H1 (cell line): Measurements from ENCODE around the gene GRAMD4. TPM values are rescaled to one million over a fixed set of nuclear protein-coding genes. Genes with fewer than 3 reads are reported as not detected.

ENCODE experiments used
- CTCF ChIA-PET: fragments of 300-600 bp; sonication (Branson Sonifier 250); formaldehyde crosslinking; loops from one replicate; lab custom pipeline; 2021; ENCODE audit not compliant: partially characterized antibody; lab: Charles Lee
- POLR2A ChIA-PET: fragments of 300-600 bp; sonication (Branson Sonifier 250); formaldehyde crosslinking; loops from one replicate; lab custom pipeline; 2021; ENCODE audit warnings: inconsistent platforms; ENCODE audit not compliant: partially characterized antibody; lab: Charles Lee
- DNase-seq, 2 experiments: peaks; one replicate each; pipeline versions ENCODE4 v3.0.0 to v3.0.0-alpha.2; 2010 to 2022; ENCODE audit warnings: low spot score in 2 of 2, low read depth in 1 of 2, mixed read lengths in 1 of 2
- FAIRE-seq: peaks from 2 replicates; lab custom pipeline; 2011; peaks lifted over from hg19 to GRCh38; lab: Jason Lieb, UNC
- H2AFZ ChIP-seq: 2 replicates; pipeline ENCODE4 v1.8.1; 2012; ENCODE audit warnings: low read length, inconsistent platforms
- H2AK5ac ChIP-seq: 2 replicates; pipeline ENCODE4 v1.6.1; 2013; ENCODE audit warnings: low read depth, low read length
- H2BK120ac ChIP-seq: replicated peaks from 2 replicates; pipeline ENCODE3; 2013; ENCODE audit warnings: low read depth, low read length, inconsistent platforms
- H2BK12ac ChIP-seq: 2 replicates; pipeline ENCODE4 v1.6.1; 2013; ENCODE audit warnings: low read depth, low read length
- H2BK15ac ChIP-seq: 2 replicates; pipeline ENCODE4 v1.6.1; 2013; ENCODE audit warnings: low read length
- H2BK20ac ChIP-seq: 2 replicates; pipeline ENCODE4 v1.6.1; 2013; ENCODE audit warnings: low read length
- H2BK5ac ChIP-seq: 2 replicates; pipeline ENCODE4 v1.6.1; 2013; ENCODE audit warnings: low read depth, low read length
- H3K14ac ChIP-seq: 2 replicates; pipeline ENCODE4 v1.6.1; 2013; ENCODE audit warnings: inconsistent platforms; ENCODE audit not compliant: insufficient read length
- H3K18ac ChIP-seq: 2 replicates; pipeline ENCODE4 v1.6.1; 2013; ENCODE audit warnings: low read length; ENCODE audit errors: extremely low read depth
- H3K23ac ChIP-seq: 2 replicates; pipeline ENCODE4 v1.6.1; 2013; ENCODE audit warnings: inconsistent platforms; ENCODE audit not compliant: insufficient read length
- H3K23me2 ChIP-seq: 2 replicates; pipeline ENCODE4 v1.6.1; 2013; ENCODE audit warnings: low read depth, low read length
- H3K27ac ChIP-seq: 2 replicates; pipeline ENCODE4 v1.6.1; 2011; ENCODE audit warnings: low read depth, low read length, inconsistent platforms
- H3K27me3 ChIP-seq, 4 experiments: replicated peaks in 1 of 4; 1 replicate in 1 of 4; 2 replicates in 3 of 4; pipeline versions ENCODE4 v1.6.1 to v1.8.1; 2011 to 2013; ENCODE audit warnings: low read length in 3 of 4, mild to moderate bottlenecking in 3 of 4, inconsistent platforms in 2 of 4, mixed read lengths in 2 of 4, moderate library complexity in 1 of 4; ENCODE audit not compliant: control insufficient read depth in 3 of 4, insufficient read depth in 3 of 4; ENCODE audit errors: extremely low read depth in 1 of 4
- H3K36me3 ChIP-seq, 4 experiments: 2 replicates each; pipeline versions ENCODE4 v1.6.1 to v1.8.1; 2011 to 2013; ENCODE audit warnings: mild to moderate bottlenecking in 4 of 4, low read length in 3 of 4, moderate library complexity in 2 of 4, control low read depth in 1 of 4, inconsistent platforms in 1 of 4; ENCODE audit not compliant: insufficient read depth in 4 of 4, control insufficient read depth in 2 of 4
- H3K4ac ChIP-seq: replicated peaks from 2 replicates; pipeline ENCODE3; 2013; ENCODE audit warnings: low read length, low read depth, mixed read lengths, inconsistent platforms; ENCODE audit not compliant: insufficient read length
- H3K4me1 ChIP-seq, 4 experiments: replicated peaks in 1 of 4; 1 replicate in 1 of 4; 2 replicates in 3 of 4; pipeline versions ENCODE4 v1.6.1 to v1.8.1; 2011 to 2013; ENCODE audit warnings: low read length in 3 of 4, inconsistent platforms in 2 of 4, mixed read lengths in 1 of 4; ENCODE audit not compliant: insufficient read depth in 4 of 4, control insufficient read depth in 3 of 4
- H3K4me2 ChIP-seq, 2 experiments: 2 replicates each; pipeline versions ENCODE4 v1.6.1 to v1.8.1; 2011 to 2013; ENCODE audit warnings: low read depth in 2 of 2, low read length in 2 of 2, control low read depth in 1 of 2, inconsistent platforms in 1 of 2, mild to moderate bottlenecking in 1 of 2; ENCODE audit not compliant: insufficient read depth in 1 of 2
- H3K4me3 ChIP-seq, 4 experiments: fragments of 200-600, 300-600 bp in 1 of 4; sonication (generic), shearing (Covaris generic), sonication (Bioruptor Twin) in 1 of 4; 2 replicates each; pipeline versions ENCODE4 v1.5.1 to v1.8.1; 2011 to 2016; ENCODE audit warnings: low read length in 4 of 4, low read depth in 3 of 4, control low read depth in 2 of 4, inconsistent platforms in 2 of 4, mild to moderate bottlenecking in 2 of 4, mixed read lengths in 1 of 4, moderate library complexity in 1 of 4; ENCODE audit not compliant: insufficient read depth in 2 of 4; ENCODE audit errors: extremely low read depth in 1 of 4
- H3K56ac ChIP-seq: replicated peaks from 2 replicates; pipeline ENCODE3; 2013; ENCODE audit warnings: low read depth, mild to moderate bottlenecking, mixed read lengths, low read length, inconsistent platforms; ENCODE audit not compliant: insufficient read length
- H3K79me1 ChIP-seq: 2 replicates; pipeline ENCODE4 v1.6.1; 2013; ENCODE audit warnings: low read depth, low read length, control low read depth
- H3K79me2 ChIP-seq, 2 experiments: 2 replicates each; pipeline versions ENCODE4 v1.6.1 to v1.8.1; 2012 to 2013; ENCODE audit warnings: low read length in 2 of 2, mild to moderate bottlenecking in 2 of 2, inconsistent platforms in 1 of 2; ENCODE audit not compliant: insufficient read depth in 2 of 2, control insufficient read depth in 1 of 2
- H3K9ac ChIP-seq, 4 experiments: replicated peaks in 1 of 4; 1 replicate in 1 of 4; 2 replicates in 3 of 4; pipeline versions ENCODE4 v1.6.1 to v1.8.1; 2011 to 2013; ENCODE audit warnings: low read depth in 3 of 4, low read length in 3 of 4, control low read depth in 2 of 4, mild to moderate bottlenecking in 2 of 4, moderate library complexity in 2 of 4, inconsistent platforms in 1 of 4; ENCODE audit errors: extremely low read depth in 1 of 4
- H3K9me3 ChIP-seq, 2 experiments: 2 replicates each; pipeline versions ENCODE4 v1.6.1 to v1.8.1; 2012 to 2013; ENCODE audit warnings: mild to moderate bottlenecking in 2 of 2, moderate library complexity in 2 of 2, control low read depth in 1 of 2, inconsistent platforms in 1 of 2, low read depth in 1 of 2, low read length in 1 of 2, mixed read lengths in 1 of 2; ENCODE audit not compliant: insufficient read depth in 2 of 2
- H4K20me1 ChIP-seq, 2 experiments: replicated peaks in 1 of 2; 2 replicates each; pipeline versions ENCODE3 to v1.8.1; 2011 to 2013; ENCODE audit warnings: inconsistent platforms in 2 of 2, low read length in 2 of 2, mild to moderate bottlenecking in 1 of 2; ENCODE audit not compliant: insufficient read depth in 2 of 2, control insufficient read depth in 1 of 2
- H4K5ac ChIP-seq: 2 replicates; pipeline ENCODE4 v1.6.1; 2013; ENCODE audit warnings: low read length, low read depth, mixed read lengths, inconsistent platforms; ENCODE audit not compliant: insufficient read length
- H4K8ac ChIP-seq: 2 replicates; pipeline ENCODE4 v1.8.0; 2013; ENCODE audit warnings: mild to moderate bottlenecking, moderate library complexity, low read length, inconsistent platforms; ENCODE audit not compliant: insufficient read depth; ENCODE audit errors: extremely low read depth
- H4K91ac ChIP-seq: replicated peaks from 2 replicates; pipeline ENCODE3; 2013; ENCODE audit warnings: low read length, mixed read lengths, inconsistent platforms; ENCODE audit not compliant: insufficient read length
- JUN ChIP-seq: IDR thresholded peaks from 2 replicates; pipeline ENCODE4 v1.6.1; 2011; ENCODE audit warnings: low read depth, mild to moderate bottlenecking, improper control_type of control experiment, low read length
- KDM1A ChIP-seq: fragments of 200-600, 300-600 bp; sonication (generic); IDR thresholded peaks from 2 replicates; pipeline ENCODE4 v1.7.1; 2016; ENCODE audit warnings: mild to moderate bottlenecking, low read length, borderline replicate concordance
- SAP30 ChIP-seq: fragments of 300-600 bp; sonication (generic); IDR thresholded peaks from 2 replicates; pipeline ENCODE4 v1.7.1; 2012; ENCODE audit warnings: low read length, moderate library complexity, mild to moderate bottlenecking, inconsistent platforms; ENCODE audit not compliant: insufficient read depth, insufficient replicate concordance
- WGBS, 2 experiments: shearing (Covaris generic) in 1 of 2; methylation state at CpG; one replicate each; pipeline versions ENCODE4 v1.1.6 to v1.1.7; 2013 to 2015; ENCODE audit warnings: low lambda C conversion rate in 2 of 2, mixed read lengths in 2 of 2, inconsistent platforms in 1 of 2, low coverage in 1 of 2, missing lambda C conversion rate in 1 of 2; ENCODE audit not compliant: insufficient replicate concordance in 2 of 2, insufficient coverage in 1 of 2, insufficient read length in 1 of 2; ENCODE audit errors: extremely low coverage in 1 of 2, missing lambda C conversion rate in 1 of 2; 5-methylcytosine and 5-hydroxymethylcytosine counted together
- polyA plus RNA-seq, 7 experiments: library from polyadenylated mRNA; depleted of rRNA in 3 of 7; stranded (reverse) in 5 of 7; unstranded in 2 of 7; fragments of >200 nt in 5 of 7; fragments of 200-250 nt in 2 of 7; gene quantifications; 1 replicate in 5 of 7; 2 replicates in 1 of 7; 4 replicates in 1 of 7; pipeline versions ENCODE4 v1.2.1 to v1.2.3, GENCODE V29; 2011 to 2013; ENCODE audit warnings: missing spikeins in 2 of 7, mixed read lengths in 2 of 7
- total RNA-seq: library from RNA; stranded (reverse); fragmentation: NEBNext Ultra II Directional; extraction: Animal tissue kit (Norgen Biotek cat#: 25700); gene quantifications from 2 replicates; pipeline ENCODE4 v1.2.1, GENCODE V29; 2021

Gene GRAMD4
- total and polyA plus RNA-seq, 2 of the 8 experiments (the other 6 are each of a cell fraction or from before 2014, with no cell fraction given): 7.9 to 25.6 TPM

DNA sequence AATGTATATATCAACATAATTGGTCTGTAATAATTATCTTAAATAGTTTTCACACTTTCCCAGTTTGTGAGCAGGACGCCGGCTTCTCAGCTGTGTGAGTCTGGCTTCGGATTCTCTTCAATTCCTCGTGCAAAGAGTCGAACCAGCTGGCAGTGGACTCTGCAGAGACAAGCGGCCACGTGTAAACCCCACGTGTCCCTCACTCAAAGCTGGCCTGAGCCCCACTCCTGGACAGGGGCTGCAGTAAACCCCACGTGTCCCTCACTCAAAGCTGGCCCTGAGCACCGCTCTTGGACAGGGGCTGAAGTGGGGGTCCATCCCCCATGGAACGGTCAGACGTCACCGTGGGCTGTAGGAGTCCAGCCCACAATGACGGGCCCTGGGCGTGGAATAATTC, 66.9 kb downstream of the GRAMD4 start:
- no peaks in the 10 kb centered on the region for H3K9me3 ChIP-seq
- ChIA-PET POLR2A (no interaction called here), CTCF (no interaction called here)
- H2BK20ac ChIP-seq: no peak overlapping the region
- no peak overlapping the region for H2AFZ ChIP-seq
- H3K36me3 ChIP-seq: peaks cover 6 to 38% (median 19%) of the 10 kb centered on the region in 4 experiments; a peak in 6 of 8 replicates
- no peaks in the 10 kb centered on the region for H3K79me2 ChIP-seq
- H4K8ac ChIP-seq: no peak overlapping the region
- no peak overlapping the region for H4K91ac ChIP-seq
- H3K56ac ChIP-seq: no peak overlapping the region
- H3K18ac ChIP-seq: no peak overlapping the region
- H3K4me2 ChIP-seq: no peak overlapping the region
- H3K27me3 ChIP-seq: no peaks in the 10 kb centered on the region
- H3K9ac ChIP-seq: no peak overlapping the region
- H2BK15ac ChIP-seq: no peak overlapping the region
- FAIRE-seq: no peak
- no peak overlapping the region for H3K27ac ChIP-seq
- H3K4me3 ChIP-seq: no peak overlapping the region
- WGBS, 2 experiments: 91% methylated on average over 15 of the region's 15 CpGs; no CpG with 5 or more reads in 1 of the 2 experiments
- no peaks in the 10 kb centered on the region for H3K79me1 ChIP-seq
- H2BK12ac ChIP-seq: no peak overlapping the region
- no peak for DNase-seq
- H3K14ac ChIP-seq: no peak overlapping the region
- no peak overlapping the region for H2BK5ac ChIP-seq
- H2BK120ac ChIP-seq: no peak overlapping the region
- TF ChIP-seq JUN (no peak), KDM1A (no peak), SAP30 (no peak)
- H3K23me2 ChIP-seq: no peaks in the 10 kb centered on the region
- no peak overlapping the region for H3K23ac ChIP-seq
- no peak overlapping the region for H2AK5ac ChIP-seq
- H4K20me1 ChIP-seq: peaks cover 2 to 4% of the 10 kb centered on the region in 2 experiments
- H3K4ac ChIP-seq: no peak overlapping the region
- H4K5ac ChIP-seq: no peak overlapping the region
- H3K4me1 ChIP-seq: no peaks in the 10 kb centered on the region
